Epithelial cell of proximal tubule (primary cell): Measurements from ENCODE around the gene CD1D. TPM values are rescaled to one million over a fixed set of nuclear protein-coding genes. Genes with fewer than 3 reads are reported as not detected.
A peak's percentile ranks its signal among the peaks of the same experiment; 100 is the strongest.

ENCODE experiments used
- DNase-seq: peaks from one replicate; pipeline ENCODE4 v3.0.0-alpha.2; 2011; ENCODE audit warnings: low read depth
- H3K4me3 ChIP-seq: 2 replicates; pipeline ENCODE4 v1.5.1; 2011; ENCODE audit warnings: low read depth, mild to moderate bottlenecking, low read length
- CTCF ChIP-seq: conservative IDR thresholded peaks from 2 replicates; pipeline ENCODE4 v1.5.1; 2012; ENCODE audit warnings: low read depth, mild to moderate bottlenecking, low read length
- total RNA-seq: library from RNA; depleted of rRNA; stranded (reverse); fragments of >200 nt; gene quantifications from 2 replicates; pipeline ENCODE4 v1.2.3, GENCODE V29; 2015

CD1D gene
- total RNA-seq, 1 donor from 2014 or later = 3.0 TPM

GRCh38 chr1:158188611-158189010 is 7.9 kb downstream of the CD1D start:
- H3K4me3 ChIP-seq = no peak overlapping the region
- TF ChIP-seq CTCF = no peak
- DNase-seq = no peak

GRCh38 chr1:158189624-158190023 is 8.9 kb downstream of the CD1D start:
- DNase-seq = no peak
- H3K4me3 ChIP-seq = no peak overlapping the region
- TF ChIP-seq CTCF = no peak

- DNase-seq = no peak
- H3K4me3 ChIP-seq = no peak overlapping the region
- no peak for TF ChIP-seq CTCF
Observed at GRCh38 chr1:158191299-158191698, 10.6 kb downstream of the CD1D start.

GRCh38 chr1:158196461-158196860 is 15.8 kb downstream of the CD1D start:
- no peak for DNase-seq
- no peak for TF ChIP-seq CTCF

GRCh38 chr1:158199849-158200248 is 19.2 kb downstream of the CD1D start:
- DNase-seq = no peak
- no peak for TF ChIP-seq CTCF
- no peak overlapping the region for H3K4me3 ChIP-seq

More at GRCh38 chr1:158196461-158196860, 15.8 kb downstream of the CD1D start:
- H3K4me3 ChIP-seq = no peak overlapping the region

DNA sequence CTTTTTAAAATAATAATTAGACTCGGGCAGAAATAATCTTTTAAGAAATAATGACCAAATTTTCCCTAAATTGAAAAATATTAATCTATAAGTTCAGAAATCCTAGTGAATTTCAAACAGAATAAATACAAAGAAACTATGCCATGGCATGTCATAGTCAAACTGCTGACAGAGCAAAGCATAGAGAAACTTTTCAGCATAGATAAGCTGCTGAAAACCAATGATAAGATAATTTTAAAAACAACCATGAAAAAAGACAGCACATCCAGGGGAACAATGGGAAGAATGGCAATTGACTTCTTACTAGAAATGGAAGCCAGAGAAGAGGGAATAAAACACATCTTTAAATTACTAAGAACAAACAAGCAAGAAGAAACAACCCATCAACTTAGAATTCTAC is 19.8 kb downstream of the CD1D start:
- H3K4me3 ChIP-seq = no peak overlapping the region
- TF ChIP-seq CTCF = no peak

DNA sequence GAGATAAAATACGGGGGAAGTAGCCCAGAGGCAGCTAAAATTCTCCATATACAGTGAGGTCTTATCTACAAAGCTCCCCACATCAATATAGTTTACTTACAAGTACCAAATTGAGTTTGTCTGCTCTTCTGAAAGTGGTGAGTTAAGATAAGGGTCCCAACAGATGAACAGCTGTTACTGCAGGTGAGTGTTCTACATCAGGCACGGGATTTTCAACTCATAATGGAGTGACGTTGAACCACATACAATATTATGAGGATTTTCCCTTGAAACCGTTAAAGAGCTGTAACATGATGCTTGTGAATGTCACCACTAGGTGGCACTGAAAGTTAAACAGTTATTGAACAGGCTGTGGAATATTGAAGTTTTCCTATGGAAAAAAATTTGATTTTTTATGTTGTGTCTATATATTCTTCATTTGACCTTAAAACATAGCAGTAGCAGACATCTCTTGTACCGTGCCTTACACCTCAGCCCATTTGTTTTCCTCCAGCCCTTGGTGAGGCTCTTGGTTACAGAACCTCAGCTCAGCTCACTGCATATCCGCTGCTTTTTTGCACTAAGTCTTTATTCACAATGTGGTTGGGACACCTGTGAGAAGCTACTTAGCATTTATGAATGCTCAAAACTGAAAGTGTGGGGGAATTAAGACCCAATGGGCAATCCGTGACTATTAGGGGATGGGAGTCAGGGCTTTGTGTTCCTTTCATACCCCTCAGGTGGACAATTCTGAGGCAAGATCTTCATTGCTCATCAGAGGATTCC is 23.2 kb downstream of the CD1D start:
- DNase-seq = peak; percentile 26
- H3K4me3 ChIP-seq = no peak overlapping the region
- TF ChIP-seq CTCF = peak; percentile 78

More for the DNA sequence above, 19.8 kb downstream of the CD1D start:
- no peak for DNase-seq
